Measurements from ENCODE around the gene SLC30A7. TPM values are rescaled to one million over a fixed set of nuclear protein-coding genes. Genes with fewer than 3 reads are reported as not detected.

SLC30A7 gene
- total RNA-seq, 2 donors from 2014 or later: 26.3 to 34.5 TPM

DNA sequence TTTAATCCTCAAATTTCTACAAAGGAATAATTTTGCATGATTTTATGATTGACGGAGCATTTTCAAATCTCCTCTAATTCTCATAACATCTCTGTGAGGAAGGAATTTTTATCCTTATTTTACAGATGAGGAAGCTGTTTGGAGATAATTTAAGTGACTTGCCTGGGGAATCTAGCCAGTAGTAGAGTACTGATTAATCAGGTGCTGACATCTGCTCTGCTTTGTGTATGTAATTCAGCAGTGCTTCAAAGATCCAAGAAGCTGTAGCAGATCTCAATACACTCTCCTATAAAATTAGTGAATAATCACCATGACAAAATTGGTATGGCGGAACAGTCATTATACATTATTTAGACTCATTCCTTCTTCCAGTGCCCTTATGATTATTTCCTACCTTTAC is 83.7 kb downstream of the SLC30A7 start:
- DNase-seq (no peak), ATAC-seq (no peak)
- no peaks in the 10 kb centered on the region for H3K27me3 Mint-ChIP-seq
- H3K4me1 Mint-ChIP-seq: peaks cover 12% of the 10 kb centered on the region
- H3K4me3 Mint-ChIP-seq: no peak overlapping the region
- peak overlapping the region; percentile 34 for H3K27ac Mint-ChIP-seq
- H3K36me3 Mint-ChIP-seq (ENCODE audit: low read depth): peaks cover 11% of the 10 kb centered on the region
- H3K9me3 ChIP-seq (ENCODE audit: control insufficient read depth, low read length, poor library complexity, severe bottlenecking): peaks cover 2% of the 10 kb centered on the region

DNA sequence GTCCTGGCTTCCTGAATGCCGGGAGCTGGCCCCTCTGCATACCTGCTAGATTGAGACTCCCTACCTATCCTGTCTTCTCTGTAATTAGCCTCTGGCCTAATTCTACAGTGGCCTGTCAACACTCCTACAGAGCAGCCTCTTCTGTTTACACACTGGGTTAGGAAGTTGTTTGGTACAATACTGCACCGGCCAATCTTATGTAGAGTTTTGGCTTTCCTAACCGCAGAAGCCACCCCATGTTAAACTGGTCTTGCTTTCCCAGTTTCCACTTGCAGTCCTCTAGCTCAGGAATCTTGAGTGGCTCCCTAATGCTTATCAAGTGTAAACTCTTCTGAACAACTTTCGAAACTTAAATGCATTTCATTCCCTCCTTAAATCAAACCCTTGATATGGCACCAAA is 86.9 kb downstream of the SLC30A7 start:
- Mint-ChIP-seq H3K27ac (no peak overlapping the region), H3K27me3 (no peaks in the 10 kb centered on the region), H3K4me3 (no peak overlapping the region), H3K4me1 (peaks cover 8% of the 10 kb centered on the region), H3K36me3 (ENCODE audit: low read depth) (peaks cover 11% of the 10 kb centered on the region)
- no peak for ATAC-seq
- no peak for DNase-seq
- H3K9me3 ChIP-seq (ENCODE audit: control insufficient read depth, low read length, poor library complexity, severe bottlenecking): peaks cover 2% of the 10 kb centered on the region

DNA sequence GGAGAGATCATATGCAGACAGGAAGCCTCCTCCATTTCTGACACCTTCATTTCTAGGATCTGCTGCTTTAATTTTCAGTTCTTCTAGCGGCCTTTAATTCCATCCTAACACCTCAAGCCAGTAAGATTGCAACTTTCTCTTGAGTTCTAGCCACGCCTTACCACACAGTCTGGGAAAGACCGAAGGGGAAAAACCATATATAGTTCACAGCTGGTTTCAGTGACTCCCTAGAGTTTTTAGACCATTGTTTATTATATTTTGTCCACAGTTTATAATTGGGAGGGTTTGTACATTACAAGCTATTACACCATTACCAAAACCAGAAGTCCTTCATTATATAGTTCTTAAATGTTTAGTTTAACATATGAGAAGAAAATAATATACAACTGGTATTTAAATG is 92.2 kb downstream of the SLC30A7 start:
- H3K36me3 Mint-ChIP-seq (ENCODE audit: low read depth): peaks cover 7% of the 10 kb centered on the region
- no peak for DNase-seq
- ATAC-seq: no peak
- H3K4me1 Mint-ChIP-seq: peaks cover 5% of the 10 kb centered on the region
- H3K4me3 Mint-ChIP-seq: no peak overlapping the region
- no peaks in the 10 kb centered on the region for H3K9me3 ChIP-seq (ENCODE audit: control insufficient read depth, low read length, poor library complexity, severe bottlenecking)
- no peak overlapping the region for H3K27ac Mint-ChIP-seq
- H3K27me3 Mint-ChIP-seq: no peaks in the 10 kb centered on the region

DNA sequence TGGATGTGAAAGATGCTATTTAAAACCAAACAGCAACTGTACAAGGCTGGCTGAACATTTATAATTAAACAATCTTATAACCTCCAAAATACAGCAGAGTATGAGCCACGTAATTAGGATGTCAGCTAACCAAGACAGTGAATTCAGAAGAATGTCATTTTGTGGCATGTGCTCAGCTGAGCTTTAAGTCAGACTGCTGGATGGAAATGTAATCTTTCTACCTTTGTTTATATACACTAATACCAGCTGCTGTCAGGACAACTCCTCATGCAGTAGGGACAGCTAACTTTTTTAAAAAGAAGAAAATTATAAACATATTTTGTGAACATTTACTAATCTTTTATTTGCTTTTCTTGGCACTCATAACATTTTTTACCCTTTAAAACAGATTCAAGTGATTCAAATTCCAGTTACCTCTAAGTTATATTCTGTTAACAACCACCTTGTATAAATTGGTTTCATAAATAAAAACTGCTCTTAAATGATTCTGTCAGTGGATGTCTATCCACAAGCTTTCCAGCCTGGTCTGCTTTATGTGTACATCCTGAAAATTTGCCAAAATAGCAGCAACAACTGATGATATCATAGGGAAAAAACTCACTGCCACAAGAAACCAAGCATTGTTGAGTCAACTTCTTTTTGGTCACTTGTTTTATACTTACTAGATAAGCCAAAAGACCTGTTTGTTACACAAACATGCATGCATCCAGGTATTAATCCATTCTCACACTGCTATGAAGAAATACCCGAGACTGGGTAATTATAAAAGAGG is 93.6 kb downstream of the SLC30A7 start:
- no peaks in the 10 kb centered on the region for H3K27me3 Mint-ChIP-seq
- DNase-seq (no peak), ATAC-seq (no peak)
- no peak overlapping the region for H3K4me3 Mint-ChIP-seq
- no peaks in the 10 kb centered on the region for H3K9me3 ChIP-seq (ENCODE audit: control insufficient read depth, low read length, poor library complexity, severe bottlenecking)
- H3K36me3 Mint-ChIP-seq (ENCODE audit: low read depth): peaks cover 7% of the 10 kb centered on the region
- no peak overlapping the region for H3K27ac Mint-ChIP-seq
- H3K4me1 Mint-ChIP-seq: peaks cover 2% of the 10 kb centered on the region

DNA sequence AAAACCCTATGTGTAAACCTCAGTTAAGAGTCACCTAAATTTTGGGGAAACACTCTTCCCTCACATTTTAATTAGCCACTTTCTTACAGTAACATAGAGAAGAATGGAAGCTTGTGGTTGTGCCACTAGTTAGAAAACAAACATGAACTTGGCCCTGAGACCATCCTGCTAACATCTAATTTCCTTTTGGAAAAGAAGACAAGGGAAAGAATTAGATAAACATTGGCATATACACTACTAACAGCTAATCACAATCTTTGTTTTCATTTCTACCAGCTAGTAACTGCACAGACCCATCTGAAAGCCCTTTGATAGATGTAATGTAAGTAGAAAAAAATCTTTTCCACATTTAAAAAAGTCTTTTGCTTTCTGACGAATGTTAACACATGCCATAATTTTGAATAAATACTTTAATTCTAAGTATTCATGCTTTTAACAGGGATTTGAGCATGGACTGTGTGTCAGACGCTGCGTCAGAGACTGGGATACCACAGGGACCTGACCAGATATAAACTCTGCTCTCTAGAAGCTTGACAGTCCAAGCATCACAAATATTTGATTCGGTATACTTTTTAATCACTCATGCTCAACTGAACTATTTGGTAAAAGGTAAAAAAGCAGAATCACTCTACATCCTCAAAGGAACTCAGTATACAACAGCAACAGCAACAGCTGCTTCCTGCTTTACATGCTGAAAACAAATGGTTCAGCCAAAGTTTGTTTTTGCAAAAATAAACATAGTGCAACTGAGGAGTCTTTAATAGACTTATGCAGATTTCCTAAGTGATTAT is 99.5 kb downstream of the SLC30A7 start:
- DNase-seq (no peak), ATAC-seq (peak; percentile 30)
- no peaks in the 10 kb centered on the region for H3K9me3 ChIP-seq (ENCODE audit: control insufficient read depth, low read length, poor library complexity, severe bottlenecking)
- Mint-ChIP-seq H3K4me1 (peaks cover 13% of the 10 kb centered on the region), H3K36me3 (ENCODE audit: low read depth) (peaks cover 13% of the 10 kb centered on the region), H3K4me3 (no peak overlapping the region), H3K27ac (peak overlapping the region; percentile 81), H3K27me3 (no peaks in the 10 kb centered on the region)

DNA sequence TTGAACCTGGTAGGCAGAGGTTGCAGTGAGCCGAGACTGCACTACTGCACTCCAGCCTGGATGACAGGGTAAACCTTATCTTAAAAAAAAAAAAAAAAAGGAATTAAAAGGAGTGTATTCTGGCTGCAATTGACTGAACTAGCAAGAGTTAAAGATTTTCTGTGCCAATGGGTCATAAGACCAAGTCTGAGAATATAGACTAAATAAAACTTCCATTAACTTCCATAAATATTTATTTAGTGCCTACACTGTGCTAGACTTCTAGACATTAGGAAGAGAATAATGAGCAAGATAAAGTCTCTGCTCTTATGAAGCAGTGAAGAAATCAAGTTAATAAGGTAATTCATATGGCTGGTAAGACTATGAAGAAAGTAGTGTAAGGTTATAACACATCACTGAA is 102.5 kb downstream of the SLC30A7 start:
- H3K36me3 Mint-ChIP-seq (ENCODE audit: low read depth): peaks cover 11% of the 10 kb centered on the region
- ATAC-seq (no peak), DNase-seq (no peak)
- H3K4me1 Mint-ChIP-seq: peaks cover 24% of the 10 kb centered on the region
- H3K9me3 ChIP-seq (ENCODE audit: control insufficient read depth, low read length, poor library complexity, severe bottlenecking): no peaks in the 10 kb centered on the region
- H3K27me3 Mint-ChIP-seq: no peaks in the 10 kb centered on the region
- no peak overlapping the region for H3K27ac Mint-ChIP-seq
- H3K4me3 Mint-ChIP-seq: no peak overlapping the region

DNA sequence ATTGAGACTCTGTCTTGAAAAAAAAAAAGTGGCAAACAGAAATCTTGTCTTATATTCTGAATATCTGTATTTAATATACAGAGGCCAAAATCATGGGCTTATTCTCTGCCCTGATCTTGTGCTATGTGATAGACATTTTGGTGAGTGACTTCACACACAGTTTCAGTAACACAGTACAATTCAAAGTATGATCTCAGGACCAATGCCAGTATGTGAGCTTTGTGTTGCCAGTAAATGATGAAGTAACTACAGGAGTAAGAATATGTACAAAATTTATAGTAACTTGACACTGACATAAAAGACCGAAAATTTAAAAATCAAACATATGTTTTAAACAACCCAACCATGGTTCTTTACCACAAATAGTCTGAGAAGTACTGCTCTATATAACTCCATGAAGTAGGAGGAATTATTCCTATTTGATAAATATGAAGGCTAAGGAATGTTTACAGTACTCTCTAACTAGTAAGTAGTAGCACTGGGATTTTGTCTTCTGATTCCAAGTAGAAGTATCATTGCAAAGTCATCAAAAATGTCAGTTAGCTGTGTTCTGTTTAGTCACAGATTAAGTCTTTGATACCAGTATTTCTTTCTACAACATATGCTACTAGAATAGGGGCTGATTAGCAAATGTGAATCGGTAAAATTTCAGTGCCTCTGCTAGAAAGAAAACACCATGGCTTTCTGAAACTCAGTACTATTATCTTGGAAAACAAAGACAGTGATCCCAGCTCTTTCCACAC is 104.4 kb downstream of the SLC30A7 start:
- Mint-ChIP-seq H3K27ac (no peak overlapping the region), H3K27me3 (no peaks in the 10 kb centered on the region), H3K4me3 (no peak overlapping the region), H3K36me3 (ENCODE audit: low read depth) (peaks cover 8% of the 10 kb centered on the region), H3K4me1 (peaks cover 34% of the 10 kb centered on the region)
- ATAC-seq (no peak), DNase-seq (no peak)
- H3K9me3 ChIP-seq (ENCODE audit: control insufficient read depth, low read length, poor library complexity, severe bottlenecking): no peaks in the 10 kb centered on the region

DNA sequence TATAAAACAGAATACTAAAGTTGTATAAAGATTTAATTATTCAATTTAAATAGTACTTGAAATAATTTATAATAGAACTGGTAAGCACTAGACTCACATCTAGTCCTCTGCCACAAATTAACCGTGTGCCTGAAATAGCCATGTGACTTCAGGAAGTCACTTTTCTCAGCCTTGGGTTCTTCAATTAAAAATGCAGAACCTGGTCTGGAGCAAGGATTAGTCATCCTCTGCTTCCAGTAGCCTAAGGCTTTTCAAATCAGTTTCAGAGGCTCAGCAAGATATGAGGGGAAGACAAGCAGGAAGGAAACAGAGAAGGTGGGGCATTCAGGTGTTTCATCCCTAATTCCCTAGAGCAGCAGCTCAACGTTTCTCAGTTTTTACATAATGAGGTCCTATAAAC is 106.7 kb downstream of the SLC30A7 start:
- no peaks in the 10 kb centered on the region for H3K9me3 ChIP-seq (ENCODE audit: control insufficient read depth, low read length, poor library complexity, severe bottlenecking)
- H3K4me1 Mint-ChIP-seq: peaks cover 37% of the 10 kb centered on the region
- H3K27ac Mint-ChIP-seq: peak overlapping the region; percentile 73
- peaks cover 8% of the 10 kb centered on the region for H3K36me3 Mint-ChIP-seq (ENCODE audit: low read depth)
- DNase-seq: no peak
- H3K4me3 Mint-ChIP-seq: peak overlapping the region; percentile 58
- peak; percentile 24 for ATAC-seq
- no peaks in the 10 kb centered on the region for H3K27me3 Mint-ChIP-seq

DNA sequence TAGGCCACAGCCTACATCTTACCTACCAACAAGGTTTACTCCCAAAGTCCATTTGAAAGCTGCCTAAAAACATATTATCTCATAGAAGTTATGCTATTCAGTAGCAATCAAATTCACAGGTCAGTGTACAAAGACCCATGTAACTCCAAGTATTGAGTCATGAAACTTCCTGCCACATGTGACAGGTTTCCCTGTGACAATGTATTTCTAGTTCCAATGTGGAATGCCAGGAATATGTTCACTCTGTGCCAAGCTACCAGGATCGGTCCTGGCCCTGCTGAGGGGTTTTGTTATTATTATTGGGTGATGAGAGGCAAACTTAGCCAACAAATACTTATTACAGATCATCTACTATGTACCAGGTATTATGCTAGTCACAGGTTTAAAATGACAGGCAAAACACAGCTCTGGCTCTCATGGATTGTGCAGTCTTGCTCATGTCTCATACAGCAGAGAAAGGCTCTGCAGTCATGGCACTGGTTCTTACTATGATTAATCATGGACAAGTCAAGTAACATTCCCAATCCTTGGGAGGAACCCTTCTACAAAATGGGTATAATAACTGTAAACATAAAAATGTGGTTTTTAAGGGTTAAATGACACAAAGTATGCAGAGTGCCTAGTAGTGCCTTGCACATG is 107.2 kb downstream of the SLC30A7 start:
- Mint-ChIP-seq H3K27me3 (no peaks in the 10 kb centered on the region), H3K27ac (peak overlapping the region; percentile 73), H3K4me1 (peaks cover 34% of the 10 kb centered on the region), H3K4me3 (no peak overlapping the region), H3K36me3 (ENCODE audit: low read depth) (peaks cover 5% of the 10 kb centered on the region)
- ATAC-seq (no peak), DNase-seq (no peak)
- H3K9me3 ChIP-seq (ENCODE audit: control insufficient read depth, low read length, poor library complexity, severe bottlenecking): no peaks in the 10 kb centered on the region

DNA sequence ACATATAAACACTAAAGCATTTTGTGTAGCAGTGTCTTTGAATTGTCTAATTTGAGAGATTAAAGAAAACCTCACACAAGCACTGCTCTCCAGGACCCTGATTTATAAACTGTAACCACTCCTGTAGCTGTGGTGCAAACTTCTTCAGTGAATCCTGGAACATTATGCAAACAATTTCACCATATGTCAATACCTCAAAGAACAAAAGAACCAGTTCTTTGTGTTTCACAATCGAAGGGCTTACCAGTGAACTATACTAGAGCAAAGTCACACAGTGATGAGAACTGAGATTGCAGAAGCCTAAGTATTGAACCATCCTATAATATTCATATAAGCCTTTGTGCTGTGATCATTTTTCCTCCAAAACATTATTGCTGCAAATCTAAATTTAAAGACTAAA is 108.2 kb downstream of the SLC30A7 start:
- Mint-ChIP-seq H3K27me3 (no peaks in the 10 kb centered on the region), H3K4me3 (no peak overlapping the region), H3K4me1 (peaks cover 39% of the 10 kb centered on the region), H3K27ac (peak overlapping the region; percentile 88), H3K36me3 (ENCODE audit: low read depth) (peaks cover 6% of the 10 kb centered on the region)
- DNase-seq: no peak
- ATAC-seq: no peak
- H3K9me3 ChIP-seq (ENCODE audit: control insufficient read depth, low read length, poor library complexity, severe bottlenecking): no peaks in the 10 kb centered on the region

DNA sequence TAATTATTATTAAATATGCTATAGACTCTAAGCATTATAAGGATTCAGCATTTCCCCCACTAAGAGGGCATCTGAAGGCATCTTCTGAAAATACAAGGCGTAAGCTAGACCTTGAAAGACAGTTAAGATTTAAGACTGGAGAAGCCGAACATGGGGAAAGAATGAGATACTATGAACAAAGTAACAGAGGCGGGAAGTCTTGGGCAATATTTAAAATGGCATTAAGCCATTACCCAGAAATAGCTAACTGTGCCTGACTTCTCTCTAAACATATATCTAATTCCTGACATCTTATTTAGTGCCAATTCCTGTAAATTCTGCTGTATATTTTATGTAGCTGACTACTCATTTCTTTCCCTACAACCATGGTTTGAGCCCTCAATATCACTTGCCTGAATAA is 108.8 kb downstream of the SLC30A7 start:
- Mint-ChIP-seq H3K36me3 (ENCODE audit: low read depth) (peaks cover 6% of the 10 kb centered on the region), H3K4me1 (peaks cover 39% of the 10 kb centered on the region), H3K27me3 (no peaks in the 10 kb centered on the region), H3K27ac (peak overlapping the region; percentile 88), H3K4me3 (no peak overlapping the region)
- H3K9me3 ChIP-seq (ENCODE audit: control insufficient read depth, low read length, poor library complexity, severe bottlenecking): no peaks in the 10 kb centered on the region
- ATAC-seq (no peak), DNase-seq (no peak)

DNA sequence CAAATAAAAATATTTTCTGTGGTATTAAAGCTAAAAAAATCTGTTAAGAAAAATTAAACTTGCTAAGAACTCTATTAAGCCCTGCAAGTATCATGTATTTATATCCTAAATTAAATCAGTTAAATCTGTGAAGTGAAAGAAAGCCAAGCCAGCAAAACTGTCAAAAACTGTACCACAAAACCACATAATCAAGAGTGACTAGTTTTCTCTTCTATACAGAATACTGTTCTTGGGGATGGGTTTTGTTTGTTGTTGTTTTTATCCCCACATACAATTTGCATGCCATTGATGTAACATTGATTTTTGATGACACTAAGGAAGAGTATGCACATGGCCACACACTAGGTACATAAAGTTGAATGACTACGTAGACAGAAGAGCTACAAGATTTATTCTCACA is 109.3 kb downstream of the SLC30A7 start:
- Mint-ChIP-seq H3K27ac (peak overlapping the region; percentile 88), H3K27me3 (no peaks in the 10 kb centered on the region), H3K4me1 (peaks cover 39% of the 10 kb centered on the region), H3K4me3 (peak overlapping the region; percentile 49), H3K36me3 (ENCODE audit: low read depth) (peaks cover 5% of the 10 kb centered on the region)
- ATAC-seq: peak; percentile 72
- no peak for DNase-seq
- H3K9me3 ChIP-seq (ENCODE audit: control insufficient read depth, low read length, poor library complexity, severe bottlenecking): no peaks in the 10 kb centered on the region

DNA sequence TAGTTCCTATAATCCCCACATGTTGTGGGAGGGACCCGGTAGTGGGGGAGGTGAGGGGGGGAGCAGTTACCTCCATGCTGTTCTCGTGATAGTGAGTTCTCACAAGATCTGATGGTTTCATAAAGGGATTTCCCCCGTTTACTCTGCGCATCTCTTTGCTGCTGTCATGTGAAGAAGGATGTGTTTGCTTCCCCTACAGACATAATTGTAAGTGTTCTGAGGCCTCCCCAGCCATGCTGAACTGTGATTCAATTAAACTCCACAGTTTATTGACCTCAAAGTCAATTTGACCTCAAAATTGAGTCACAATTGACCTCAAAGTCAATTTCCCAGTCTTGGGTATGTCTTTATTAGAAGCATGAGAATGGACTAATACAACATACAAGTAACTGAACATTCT is 110.0 kb downstream of the SLC30A7 start:
- peak overlapping the region; percentile 88 for H3K27ac Mint-ChIP-seq
- H3K4me1 Mint-ChIP-seq: peaks cover 39% of the 10 kb centered on the region
- no peaks in the 10 kb centered on the region for H3K9me3 ChIP-seq (ENCODE audit: control insufficient read depth, low read length, poor library complexity, severe bottlenecking)
- peaks cover 5% of the 10 kb centered on the region for H3K36me3 Mint-ChIP-seq (ENCODE audit: low read depth)
- DNase-seq: no peak
- no peaks in the 10 kb centered on the region for H3K27me3 Mint-ChIP-seq
- ATAC-seq: peak; percentile 71
- H3K4me3 Mint-ChIP-seq: no peak overlapping the region

Data from T-helper 17 cell (primary cell).